GM12891 (cell line): ENCODE results near the gene KCNK3.

Experiments used
- PAX5 ChIP-seq: IDR thresholded peaks from 2 replicates; pipeline ENCODE4 v1.6.1; 2011; ENCODE audit warnings: low read length, moderate library complexity, mild to moderate bottlenecking; ENCODE audit not compliant: insufficient read depth, severe bottlenecking
- POLR2A ChIP-seq: IDR thresholded peaks from 2 replicates; pipeline ENCODE4 v1.6.1; 2011; ENCODE audit warnings: low read depth, low read length, control low read depth
- POLR2AphosphoS5 ChIP-seq: IDR thresholded peaks from 2 replicates; pipeline ENCODE4 v1.6.1; 2011; ENCODE audit warnings: low read depth, low read length, control low read depth
- POU2F2 ChIP-seq: IDR thresholded peaks from 2 replicates; pipeline ENCODE4 v1.6.1; 2011; ENCODE audit warnings: low read depth, mild to moderate bottlenecking, control low read depth, low read length, moderate library complexity
- SPI1 ChIP-seq: IDR thresholded peaks from 2 replicates; pipeline ENCODE4 v1.6.1; 2011; ENCODE audit warnings: low read depth, low read length, control low read depth
- TAF1 ChIP-seq: IDR thresholded peaks from 2 replicates; pipeline ENCODE4 v1.6.1; 2011; ENCODE audit warnings: low read depth, low read length, control low read depth

DNA sequence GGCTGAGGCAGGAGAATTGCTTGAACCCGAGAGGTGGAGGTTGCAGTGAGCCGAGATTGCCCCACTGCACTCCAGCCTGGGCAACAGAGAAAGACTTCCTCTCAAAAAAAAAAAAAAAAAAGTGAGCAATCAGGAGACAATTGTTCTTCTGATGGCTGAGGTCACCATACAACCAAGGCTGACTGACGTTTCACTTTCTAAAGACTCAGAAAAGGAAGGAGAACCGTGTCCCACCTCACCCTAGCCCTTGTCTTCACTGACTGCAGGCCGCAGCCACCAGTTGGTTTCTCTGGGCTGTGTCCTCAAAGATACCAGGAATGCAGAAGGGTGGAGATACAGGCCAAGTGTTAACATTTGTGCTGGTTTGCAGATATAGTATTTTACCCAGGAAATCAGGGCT is 63.8 kb downstream of the KCNK3 start:
- TF ChIP-seq POLR2A, result no peak
- TF ChIP-seq POLR2AphosphoS5, result no peak
- TF ChIP-seq TAF1, result no peak
- no peak for TF ChIP-seq SPI1
- TF ChIP-seq PAX5, result no peak
- TF ChIP-seq POU2F2, result no peak
